Activated T-cell treated with anti-CD3 and anti-CD28 coated beads, Interleukin-2, amount 50 U/mL, for 24 hours (primary cell): ENCODE data around the gene APC2.
"Not testable (repeated sequence)": the region's sequence is repeated elsewhere in the genome, so short reads cannot be mapped to it uniquely, and the experiment has no call there.

Experiments used
- DNase-seq: peaks from one replicate; pipeline ENCODE4 v3.0.0-alpha.2; 2020
- H3K27ac Mint-ChIP-seq: 2 replicates; pipeline ENCODE4 v1.8.0; 2020; ENCODE audit warnings: mild to moderate bottlenecking, mixed read lengths
- H3K27me3 Mint-ChIP-seq: 2 replicates; pipeline ENCODE4 v1.8.0; 2020; ENCODE audit warnings: mixed read lengths
- H3K36me3 Mint-ChIP-seq: 2 replicates; pipeline ENCODE4 v1.8.0; 2020; ENCODE audit warnings: low read depth, mixed read lengths
- H3K4me1 Mint-ChIP-seq: 2 replicates; pipeline ENCODE4 v1.8.0; 2020; ENCODE audit warnings: low read depth, mixed read lengths
- H3K4me3 Mint-ChIP-seq: 2 replicates; pipeline ENCODE4 v1.8.0; 2020; ENCODE audit warnings: mild to moderate bottlenecking, moderate library complexity, mixed read lengths
- H3K9me3 Mint-ChIP-seq: 2 replicates; pipeline ENCODE4 v1.8.0; 2020; ENCODE audit warnings: mixed read lengths

The APC2 gene

DNA sequence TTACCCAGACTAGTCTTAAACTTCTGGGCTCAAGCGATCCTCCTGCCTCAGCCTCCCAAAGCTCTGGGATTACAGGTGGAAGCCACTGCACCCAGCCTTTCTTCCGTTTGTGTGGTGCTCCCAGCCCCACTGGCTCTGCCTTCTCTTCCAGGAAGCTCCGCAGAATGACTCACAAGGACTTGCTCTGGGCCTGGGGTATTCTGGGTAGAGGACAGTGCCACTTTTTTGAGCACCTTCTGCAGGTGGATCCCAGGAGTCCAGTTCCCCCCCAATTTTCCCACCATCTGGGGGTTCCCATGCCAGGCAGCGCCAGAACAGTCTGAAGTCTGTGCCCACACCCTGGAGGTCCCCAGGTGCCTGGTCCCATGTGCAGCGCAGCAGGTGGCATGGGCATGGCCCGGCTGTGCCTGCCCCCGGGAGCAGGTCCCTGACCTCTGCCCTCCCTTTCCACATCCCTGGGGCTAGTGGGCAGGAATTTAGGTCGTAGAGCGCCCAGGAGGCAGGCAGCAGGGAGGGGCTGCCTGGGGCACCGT lies 42.6 kb downstream of the APC2 start:
- peaks cover 17% of the 10 kb centered on the region for H3K4me1 Mint-ChIP-seq
- no peaks in the 10 kb centered on the region for H3K9me3 Mint-ChIP-seq
- peaks cover 6% of the 10 kb centered on the region for H3K27me3 Mint-ChIP-seq
- H3K36me3 Mint-ChIP-seq: no peaks in the 10 kb centered on the region
- no peak overlapping the region for H3K27ac Mint-ChIP-seq
- no peak for DNase-seq
- no peak overlapping the region for H3K4me3 Mint-ChIP-seq

DNA sequence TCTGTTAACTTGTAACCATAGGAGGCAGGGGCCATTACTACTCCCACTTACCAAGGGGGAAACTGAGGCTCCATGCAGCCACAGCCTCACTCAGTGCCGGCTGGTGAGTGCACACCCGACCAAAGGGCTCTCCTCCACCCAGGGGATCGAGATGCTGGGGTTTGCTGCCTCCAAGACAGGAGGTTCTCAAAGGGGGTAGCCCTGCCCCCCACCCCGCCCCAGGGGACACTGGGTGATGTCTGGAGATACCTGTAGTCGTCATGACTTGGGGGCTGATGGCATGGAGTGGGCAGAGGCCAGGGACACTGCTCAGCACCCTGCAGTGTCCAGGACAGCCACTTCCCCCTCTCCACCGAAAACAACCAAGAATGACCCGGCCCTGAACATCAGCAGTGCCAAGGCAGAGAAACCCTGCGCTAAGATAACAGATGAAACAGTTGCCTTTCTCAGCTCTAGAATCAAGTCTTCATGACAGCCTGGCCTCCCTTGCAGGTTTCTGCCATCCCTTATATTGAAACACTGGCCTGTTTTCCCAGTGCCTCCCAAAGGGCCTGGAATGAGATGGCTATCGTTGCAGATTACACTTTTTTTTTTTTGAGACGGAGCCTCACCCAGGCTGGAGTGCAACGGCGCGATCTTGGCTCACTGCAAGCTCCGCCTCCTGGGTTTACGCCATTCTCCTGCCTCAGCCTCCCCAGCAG lies 44.3 kb downstream of the APC2 start:
- Mint-ChIP-seq H3K4me1 (peaks cover 16% of the 10 kb centered on the region), H3K36me3 (no peaks in the 10 kb centered on the region), H3K27ac (no peak overlapping the region), H3K9me3 (no peaks in the 10 kb centered on the region), H3K4me3 (no peak overlapping the region), H3K27me3 (peaks cover 6% of the 10 kb centered on the region)
- DNase-seq: no peak

DNA sequence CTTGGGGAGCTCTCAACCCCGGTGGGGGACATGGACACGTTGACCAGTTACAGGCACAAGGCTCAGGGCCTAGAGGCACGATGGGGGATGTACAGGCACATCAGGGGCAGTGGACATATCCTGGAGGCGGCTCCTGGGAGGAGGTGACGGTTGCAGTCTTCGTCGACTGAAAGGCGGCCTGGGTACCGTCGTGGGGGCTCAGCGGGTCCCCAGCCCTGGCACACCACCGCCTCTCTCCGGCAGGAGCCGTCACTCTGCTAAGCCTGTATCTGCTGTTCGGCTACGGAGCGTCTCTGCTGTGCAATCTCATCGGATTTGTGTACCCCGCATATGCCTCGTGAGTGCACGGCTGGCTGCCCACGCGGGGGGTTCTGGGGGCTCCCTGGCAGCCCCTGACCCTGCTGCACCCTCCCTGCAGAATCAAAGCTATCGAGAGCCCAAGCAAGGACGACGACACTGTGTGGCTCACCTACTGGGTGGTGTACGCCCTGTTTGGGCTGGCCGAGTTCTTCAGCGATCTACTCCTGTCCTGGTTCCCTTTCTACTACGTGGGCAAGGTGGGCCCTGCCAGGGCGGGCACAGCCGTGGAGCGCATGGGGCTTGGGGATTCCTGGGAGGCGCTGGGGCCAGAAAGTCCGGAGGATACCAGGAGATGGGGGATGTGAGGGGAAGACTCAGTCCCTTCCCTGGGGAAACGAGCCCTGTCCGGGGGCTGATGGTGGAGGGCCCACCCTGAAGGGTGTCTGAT lies 45.3 kb downstream of the APC2 start:
- Mint-ChIP-seq H3K27ac (no peak overlapping the region), H3K4me1 (peaks cover 8% of the 10 kb centered on the region), H3K36me3 (no peaks in the 10 kb centered on the region), H3K27me3 (peaks cover 6% of the 10 kb centered on the region), H3K9me3 (no peaks in the 10 kb centered on the region), H3K4me3 (no peak overlapping the region)
- no peak for DNase-seq

DNA sequence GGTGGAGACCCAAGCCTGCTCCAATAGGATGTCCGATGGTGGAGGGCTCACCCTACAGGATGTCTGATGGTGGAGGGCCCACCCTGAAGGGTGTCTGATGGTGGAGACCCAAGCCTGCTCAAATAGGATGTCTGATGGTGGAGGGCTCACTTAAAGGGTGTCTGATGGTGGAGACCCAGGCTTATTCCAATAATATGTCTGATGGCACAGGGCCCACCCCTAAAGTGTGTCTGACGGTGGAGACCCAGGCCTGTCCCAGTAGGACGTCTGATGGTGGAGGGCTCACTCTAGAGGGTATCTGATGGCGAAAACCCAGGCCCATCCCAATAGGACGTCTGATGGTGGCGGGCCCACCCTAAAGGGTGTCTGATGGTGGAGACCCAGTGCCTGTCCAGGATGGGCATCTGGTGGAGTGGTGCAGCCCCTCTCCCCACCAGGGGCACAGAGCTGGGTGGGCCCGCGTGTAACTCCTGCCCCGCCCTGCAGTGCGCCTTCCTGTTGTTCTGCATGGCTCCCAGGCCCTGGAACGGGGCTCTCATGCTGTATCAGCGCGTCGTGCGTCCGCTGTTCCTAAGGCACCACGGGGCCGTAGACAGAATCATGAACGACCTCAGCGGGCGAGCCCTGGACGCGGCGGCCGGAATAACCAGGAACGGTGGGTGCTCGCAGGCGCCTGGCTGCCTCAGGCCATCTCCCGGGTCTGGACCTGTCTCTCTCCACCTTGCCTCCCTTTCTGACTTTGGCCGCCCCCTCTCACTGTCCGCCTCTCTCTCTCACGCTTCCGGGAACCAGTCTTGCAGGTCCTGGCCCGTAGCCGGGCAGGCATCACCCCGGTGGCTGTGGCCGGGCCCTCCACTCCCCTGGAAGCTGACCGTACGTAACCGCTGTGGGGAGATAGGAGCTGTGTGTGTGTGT lies 46.1 kb downstream of the APC2 start:
- Mint-ChIP-seq H3K9me3 (no peaks in the 10 kb centered on the region), H3K36me3 (no peaks in the 10 kb centered on the region), H3K27ac (no peak overlapping the region), H3K27me3 (peaks cover 6% of the 10 kb centered on the region), H3K4me3 (no peak overlapping the region), H3K4me1 (peaks cover 6% of the 10 kb centered on the region)
- no peak for DNase-seq

DNA sequence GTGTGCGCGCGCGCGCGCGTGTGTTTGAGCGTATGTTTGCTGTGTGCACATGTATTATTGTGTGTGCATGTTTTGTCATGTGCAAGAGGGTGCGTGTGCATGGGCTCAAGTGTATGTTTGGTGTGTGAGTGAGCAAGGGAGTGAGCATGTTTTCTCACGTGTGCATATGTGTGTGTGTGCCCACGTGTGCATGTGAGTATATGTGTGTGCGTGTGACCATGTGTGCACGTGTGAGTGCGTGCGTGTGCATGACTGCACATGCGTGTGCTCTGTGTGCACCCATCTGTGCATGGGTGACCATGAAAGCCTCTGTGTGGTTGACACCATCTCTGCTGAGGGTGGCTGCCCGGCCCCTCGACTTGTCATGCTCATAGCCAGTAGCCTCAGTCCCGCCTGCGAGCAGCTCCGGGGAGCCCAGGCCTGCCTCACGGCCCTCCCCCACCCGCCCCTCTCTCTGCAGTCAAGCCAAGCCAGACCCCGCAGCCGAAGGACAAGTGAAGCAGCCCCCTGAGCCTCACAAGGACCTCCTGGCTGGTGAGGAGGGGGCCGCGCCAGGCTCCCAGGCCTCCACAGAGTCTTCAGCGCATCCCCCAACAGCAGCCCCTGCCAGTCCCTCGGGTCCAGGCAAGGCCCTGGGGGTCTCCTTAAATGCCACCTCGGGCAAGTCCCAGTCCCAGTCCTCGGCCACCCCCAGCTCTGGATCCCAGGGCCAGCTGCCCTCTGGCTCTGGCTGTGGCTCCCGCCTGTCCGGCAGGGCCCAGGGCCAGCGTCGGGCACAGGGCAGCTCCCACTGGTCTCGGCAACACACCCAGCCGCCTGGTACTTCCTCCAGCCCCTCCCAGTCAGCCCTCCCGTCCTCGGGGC lies 47.0 kb downstream of the APC2 start:
- no peaks in the 10 kb centered on the region for H3K36me3 Mint-ChIP-seq
- no peak for DNase-seq
- no peak overlapping the region for H3K4me3 Mint-ChIP-seq
- H3K27ac Mint-ChIP-seq: no peak overlapping the region
- H3K27me3 Mint-ChIP-seq: peaks cover 1% of the 10 kb centered on the region
- H3K9me3 Mint-ChIP-seq: no peaks in the 10 kb centered on the region
- H3K4me1 Mint-ChIP-seq: peaks cover 2% of the 10 kb centered on the region

DNA sequence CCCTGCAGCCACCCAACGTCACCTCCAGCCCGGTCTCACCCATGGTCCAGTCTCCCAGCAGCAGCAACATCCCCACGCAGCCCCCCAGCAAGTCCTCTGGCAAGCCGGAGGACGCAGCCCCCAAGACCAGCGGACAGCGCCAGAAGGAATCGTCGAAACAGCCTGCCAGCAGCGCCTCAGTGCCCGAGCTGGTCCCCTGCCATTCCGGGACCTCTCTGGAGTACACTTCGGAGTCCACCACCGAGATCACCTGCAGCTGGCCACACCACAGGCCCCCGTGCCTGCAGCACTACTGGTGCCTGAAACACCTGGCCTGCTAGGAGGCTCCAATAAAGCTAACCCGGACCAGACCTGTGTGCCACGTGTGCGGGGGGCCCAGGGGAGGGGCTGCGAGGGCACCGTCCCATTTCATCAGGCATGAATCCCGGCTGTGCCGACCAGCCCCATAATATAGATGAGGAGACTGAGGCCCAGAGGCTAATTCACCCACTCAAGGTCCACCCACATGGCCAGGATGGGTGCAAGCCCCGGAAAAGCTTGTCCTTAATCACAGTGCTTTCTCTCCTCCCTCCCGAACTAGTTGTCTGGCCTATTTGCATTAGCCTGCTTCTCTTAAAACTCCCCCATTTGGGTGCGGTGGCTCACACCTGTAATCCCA lies 47.8 kb downstream of the APC2 start:
- H3K4me1 Mint-ChIP-seq: peaks cover 2% of the 10 kb centered on the region
- no peak overlapping the region for H3K27ac Mint-ChIP-seq
- no peaks in the 10 kb centered on the region for H3K9me3 Mint-ChIP-seq
- no peaks in the 10 kb centered on the region for H3K36me3 Mint-ChIP-seq
- peaks cover 2% of the 10 kb centered on the region for H3K27me3 Mint-ChIP-seq
- H3K4me3 Mint-ChIP-seq: no peak overlapping the region
- DNase-seq: no peak

DNA sequence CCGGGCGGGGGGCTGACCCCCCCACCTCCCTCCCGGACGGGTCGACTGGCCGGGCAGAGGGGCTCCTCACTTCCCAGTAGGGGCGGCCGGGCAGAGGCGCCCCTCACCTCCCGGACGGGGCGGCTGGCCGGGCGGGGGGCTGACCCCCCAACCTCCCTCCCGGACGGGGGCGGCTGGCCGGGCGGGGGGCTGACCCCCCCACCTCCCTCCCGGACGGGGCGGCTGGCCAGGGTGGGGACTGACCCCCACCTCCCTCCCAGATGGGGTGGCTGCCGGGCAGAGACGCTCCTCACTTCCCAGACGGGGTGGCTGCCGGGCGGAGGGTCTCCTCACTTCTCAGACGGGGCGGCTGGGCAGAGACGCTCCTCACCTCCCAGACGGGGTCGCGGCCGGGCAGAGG lies 49.3 kb downstream of the APC2 start:
- H3K27ac Mint-ChIP-seq, H3K36me3 Mint-ChIP-seq, H3K4me1 Mint-ChIP-seq, DNase-seq, H3K4me3 Mint-ChIP-seq, H3K9me3 Mint-ChIP-seq: not testable (repeated sequence)
- H3K27me3 Mint-ChIP-seq: peaks cover 11% of the 10 kb centered on the region

DNA sequence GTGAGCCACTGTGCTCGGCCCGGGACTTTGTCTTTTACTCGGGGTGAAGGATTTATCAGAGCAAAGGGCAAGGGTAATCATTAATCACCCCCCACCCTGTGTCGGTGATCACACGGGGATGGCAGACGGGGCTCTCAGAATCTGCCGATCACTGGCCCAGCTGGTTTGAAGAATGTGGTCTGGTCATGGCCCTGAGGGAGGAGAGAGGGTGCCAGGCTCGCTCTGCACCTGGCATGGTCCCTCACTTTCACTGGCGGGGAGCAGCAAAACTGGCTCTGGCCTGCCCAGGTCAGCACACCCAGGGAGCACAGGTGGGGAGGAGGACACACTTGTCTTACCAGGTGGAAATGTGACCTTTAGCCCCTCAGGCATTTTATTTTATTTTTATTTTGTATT lies 51.3 kb downstream of the APC2 start:
- Mint-ChIP-seq H3K4me1 (peaks cover 10% of the 10 kb centered on the region), H3K27me3 (peaks cover 14% of the 10 kb centered on the region), H3K27ac (no peak overlapping the region), H3K36me3 (peaks cover 2% of the 10 kb centered on the region), H3K4me3 (no peak overlapping the region), H3K9me3 (no peaks in the 10 kb centered on the region)
- no peak for DNase-seq

DNA sequence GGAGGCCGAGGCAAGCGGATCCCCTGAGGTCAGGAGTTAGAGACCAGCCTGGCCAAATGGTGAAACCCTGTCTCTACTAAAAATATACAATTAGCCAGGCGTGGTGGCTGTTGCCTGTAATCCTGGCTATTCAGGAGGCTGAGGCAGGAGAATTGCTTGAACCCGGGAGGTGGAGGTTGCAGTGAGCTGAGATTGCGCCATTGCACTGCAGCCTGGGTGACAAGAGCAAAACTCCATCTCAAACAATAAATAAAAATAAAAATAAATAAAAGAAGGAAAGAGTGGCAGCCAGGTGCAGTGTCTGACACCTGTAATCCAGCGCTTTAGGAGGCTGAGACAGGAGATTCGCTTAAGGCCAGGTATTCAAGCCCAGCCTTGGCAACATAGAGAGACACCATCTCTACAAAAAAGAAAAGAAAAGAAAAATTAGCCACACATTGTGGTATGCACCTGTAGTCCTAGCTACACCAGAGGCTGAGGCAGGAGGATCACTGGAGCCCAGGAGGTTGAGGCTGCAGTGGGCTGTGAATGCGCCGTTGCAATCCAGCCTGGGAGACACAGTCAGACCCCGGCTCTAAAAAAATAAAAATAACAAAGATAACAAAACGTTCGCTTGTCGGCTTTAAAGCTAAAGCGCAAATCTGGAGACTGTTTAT lies 52.6 kb downstream of the APC2 start:
- Mint-ChIP-seq H3K4me3 (no peak overlapping the region), H3K27ac (no peak overlapping the region), H3K4me1 (peaks cover 12% of the 10 kb centered on the region), H3K27me3 (peaks cover 14% of the 10 kb centered on the region), H3K9me3 (no peaks in the 10 kb centered on the region), H3K36me3 (peaks cover 2% of the 10 kb centered on the region)
- no peak for DNase-seq

DNA sequence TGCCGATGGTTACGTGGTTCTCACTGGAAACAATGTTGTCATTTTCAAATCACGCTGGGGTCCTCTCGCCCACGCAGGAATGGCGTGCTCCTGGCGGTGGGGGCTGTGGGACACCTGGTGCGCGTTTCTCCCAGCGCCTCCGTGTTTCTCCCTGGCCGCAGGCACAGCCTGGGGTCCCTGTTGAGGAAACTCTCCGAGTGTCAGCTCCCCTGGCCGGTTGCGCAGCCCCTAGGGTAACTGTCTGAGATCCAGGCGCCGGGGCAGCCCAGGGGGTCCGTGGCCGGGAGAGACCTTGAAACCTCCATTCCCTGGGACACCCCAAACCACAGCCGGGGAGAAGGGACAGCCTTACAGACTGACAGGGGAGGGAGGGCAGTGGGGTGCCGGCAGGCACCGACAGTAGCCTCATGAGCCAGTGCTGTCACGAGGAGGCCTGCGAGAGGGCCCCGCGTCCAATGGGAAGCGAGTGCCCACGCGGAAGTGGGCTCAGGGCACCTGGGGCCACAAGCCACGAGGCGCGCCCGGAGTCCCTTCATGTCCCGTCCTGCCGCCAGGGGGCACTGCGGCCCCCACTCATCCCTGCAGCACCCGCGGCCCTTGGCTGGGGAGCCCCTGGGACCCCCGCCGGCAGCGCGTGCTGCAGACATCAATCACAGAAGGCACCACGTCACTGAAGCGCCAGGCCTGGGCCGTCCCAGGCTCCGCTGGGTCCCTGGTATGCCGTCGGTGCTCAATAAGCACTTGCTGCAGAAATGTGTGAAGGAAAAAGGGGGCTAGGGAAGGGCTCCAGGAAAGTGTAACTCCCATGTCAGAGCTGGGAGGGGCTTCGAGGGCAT lies 53.4 kb downstream of the APC2 start:
- Mint-ChIP-seq H3K4me3 (no peak overlapping the region), H3K9me3 (no peaks in the 10 kb centered on the region), H3K36me3 (peaks cover 2% of the 10 kb centered on the region), H3K27ac (no peak overlapping the region), H3K27me3 (peaks cover 14% of the 10 kb centered on the region), H3K4me1 (peaks cover 17% of the 10 kb centered on the region)
- peak; percentile 83 for DNase-seq

DNA sequence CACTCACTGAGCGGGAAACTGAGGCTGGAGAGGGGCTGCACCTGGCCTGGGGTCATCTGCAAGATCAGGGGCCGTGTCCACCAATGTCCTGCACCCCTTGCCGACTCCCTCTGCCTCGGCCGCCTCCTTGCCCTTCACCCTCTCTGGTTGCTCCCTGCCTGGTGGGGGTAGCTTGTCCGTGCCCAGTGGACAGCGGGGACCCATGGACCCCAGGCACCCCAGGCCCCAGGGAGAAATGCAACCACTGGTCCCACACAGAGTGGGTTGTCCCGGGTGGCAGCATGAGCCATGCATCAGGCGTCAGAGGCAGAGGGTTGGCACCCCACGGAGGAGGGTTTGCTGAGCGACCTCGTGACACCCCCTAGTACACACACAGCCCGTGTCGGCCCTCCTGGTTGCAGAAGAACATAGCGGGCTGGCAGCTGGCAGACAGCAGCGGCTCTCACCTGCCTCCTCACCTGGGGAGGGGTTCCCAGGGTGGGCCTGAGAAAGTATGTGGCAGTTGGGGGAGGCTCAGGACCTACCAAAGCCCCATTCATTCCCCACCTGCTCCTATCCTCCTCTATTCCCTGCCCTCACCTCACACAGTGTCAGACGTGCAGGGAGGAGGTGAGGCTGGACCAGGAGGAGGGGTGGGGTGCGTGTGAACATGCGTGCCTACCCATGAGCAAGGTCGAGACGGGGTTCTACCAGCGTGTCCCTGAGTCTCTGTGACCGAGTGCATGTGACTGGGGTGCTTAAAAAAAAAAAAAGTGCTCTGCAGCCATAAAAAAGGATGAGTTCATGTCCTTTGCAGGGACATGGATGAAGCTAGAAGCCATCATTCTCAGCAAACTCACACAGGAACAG lies 54.2 kb downstream of the APC2 start:
- DNase-seq: no peak
- H3K4me1 Mint-ChIP-seq: peaks cover 18% of the 10 kb centered on the region
- H3K36me3 Mint-ChIP-seq: peaks cover 2% of the 10 kb centered on the region
- peaks cover 14% of the 10 kb centered on the region for H3K27me3 Mint-ChIP-seq
- no peak overlapping the region for H3K27ac Mint-ChIP-seq
- H3K4me3 Mint-ChIP-seq: no peak overlapping the region
- no peaks in the 10 kb centered on the region for H3K9me3 Mint-ChIP-seq

DNA sequence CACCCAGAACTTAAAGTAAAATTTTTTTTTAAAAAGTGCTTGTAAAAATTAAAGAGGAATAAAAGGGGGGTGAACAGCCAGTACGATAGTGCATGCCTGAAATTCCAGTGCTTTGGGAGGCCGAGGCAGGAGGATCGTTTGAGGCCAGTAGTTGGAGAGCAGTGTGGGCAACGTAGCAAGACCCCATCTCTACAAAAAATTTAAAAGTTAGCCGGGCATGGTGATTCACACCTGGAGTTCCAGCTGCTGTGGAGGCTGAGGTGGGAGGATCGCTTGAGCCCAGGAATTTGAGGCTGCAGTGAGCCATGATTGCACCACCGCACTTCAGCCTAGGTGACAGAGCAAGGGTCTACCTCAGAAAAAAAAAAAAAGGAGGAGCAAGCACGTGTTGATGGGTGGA lies 55.1 kb downstream of the APC2 start:
- peaks cover 23% of the 10 kb centered on the region for H3K4me1 Mint-ChIP-seq
- DNase-seq: no peak
- peaks cover 4% of the 10 kb centered on the region for H3K36me3 Mint-ChIP-seq
- no peak overlapping the region for H3K27ac Mint-ChIP-seq
- H3K9me3 Mint-ChIP-seq: no peaks in the 10 kb centered on the region
- H3K4me3 Mint-ChIP-seq: no peak overlapping the region
- H3K27me3 Mint-ChIP-seq: peaks cover 14% of the 10 kb centered on the region
